SK-N-SH treated with all-trans-retinoic acid at 6 μM for 48 hours (cell line): ENCODE results near the gene THSD4.

Experiments
- ATAC-seq: fragments of 200-7000 bp; cut with Tn5 transposase; 3 replicates; pipeline ENCODE4 v1.9.1; 2020; ENCODE audit warnings: mild to moderate bottlenecking, moderate library complexity
- ARNTL ChIP-seq: fragments of 450-650 bp; formaldehyde crosslinking; IDR thresholded peaks from 2 replicates; pipeline ENCODE4 v1.5.0; 2020; ENCODE audit warnings: low read depth, mild to moderate bottlenecking, moderate library complexity, borderline replicate concordance
- BACH2 ChIP-seq: fragments of 250-450 bp; sonication (Bioruptor Pico); IDR thresholded peaks from 2 replicates; pipeline ENCODE4 v1.9.0; 2021; ENCODE audit warnings: mild to moderate bottlenecking, borderline replicate concordance
- CREB5 ChIP-seq: fragments of 250-450 bp; sonication (Bioruptor Pico); IDR thresholded peaks from 2 replicates; pipeline ENCODE4 v1.5.1; 2020; ENCODE audit warnings: low read depth, mild to moderate bottlenecking, moderate library complexity
- CSDC2 ChIP-seq: fragments of 250-450 bp; sonication (Bioruptor Pico); IDR thresholded peaks from 2 replicates; pipeline ENCODE4 v1.5.0; 2020; ENCODE audit warnings: mild to moderate bottlenecking, moderate library complexity
- CSRNP3 ChIP-seq: fragments of 250-450 bp; sonication (Bioruptor Pico); IDR thresholded peaks from 2 replicates; pipeline ENCODE4 v1.5.1; 2021; ENCODE audit warnings: mild to moderate bottlenecking, moderate library complexity
- ESRRG ChIP-seq: fragments of 250-450 bp; sonication (Bioruptor Pico); IDR thresholded peaks from 2 replicates; pipeline ENCODE4 v1.6.1; 2021; ENCODE audit warnings: mild to moderate bottlenecking
- GLIS3 ChIP-seq: fragments of 250-450 bp; sonication (Bioruptor Pico); IDR thresholded peaks from 2 replicates; pipeline ENCODE4 v1.5.0; 2020; ENCODE audit warnings: mild to moderate bottlenecking, moderate library complexity
- ISL1 ChIP-seq: fragments of 250-450 bp; sonication (Bioruptor Pico); IDR thresholded peaks from 2 replicates; pipeline ENCODE4 v2.1.2; 2022; ENCODE audit warnings: mild to moderate bottlenecking, moderate library complexity
- OSR1 ChIP-seq: fragments of 250-450 bp; sonication (Bioruptor Pico); IDR thresholded peaks from 2 replicates; pipeline ENCODE4 v1.8.0; 2022; ENCODE audit warnings: moderate library complexity, mild to moderate bottlenecking, inconsistent platforms
- PATZ1 ChIP-seq: fragments of 250-450 bp; sonication (Bioruptor Pico); IDR thresholded peaks from 2 replicates; pipeline ENCODE4 v1.8.0; 2020; ENCODE audit warnings: mild to moderate bottlenecking, moderate library complexity, borderline replicate concordance
- POU6F1 ChIP-seq: fragments of 250-450 bp; sonication (Bioruptor Pico); IDR thresholded peaks from 2 replicates; pipeline ENCODE4 v1.8.0; 2021; ENCODE audit warnings: low read depth, mild to moderate bottlenecking, moderate library complexity, borderline replicate concordance
- PPARA ChIP-seq: fragments of 250-450 bp; sonication (Bioruptor Pico); IDR thresholded peaks from 2 replicates; pipeline ENCODE4 v1.5.0; 2020; ENCODE audit warnings: mild to moderate bottlenecking, borderline replicate concordance
- RARB ChIP-seq: fragments of 250-450 bp; sonication (Bioruptor Pico); IDR thresholded peaks from 2 replicates; pipeline ENCODE4 v1.8.0; 2021; ENCODE audit warnings: mild to moderate bottlenecking, moderate library complexity
- SNAI2 ChIP-seq: fragments of 250-450 bp; sonication (Bioruptor Pico); IDR thresholded peaks from 2 replicates; pipeline ENCODE4 v1.5.0; 2020; ENCODE audit warnings: mild to moderate bottlenecking, moderate library complexity
- TCF4 ChIP-seq: fragments of 250-450 bp; sonication (Bioruptor Pico); IDR thresholded peaks from 2 replicates; pipeline ENCODE4 v1.8.0; 2021; ENCODE audit warnings: mild to moderate bottlenecking, moderate library complexity, borderline replicate concordance
- TOX ChIP-seq: fragments of 250-450 bp; sonication (Bioruptor Pico); IDR thresholded peaks from 2 replicates; pipeline ENCODE4 v1.8.0; 2021; ENCODE audit warnings: mild to moderate bottlenecking, moderate library complexity, borderline replicate concordance
- ZC3H10 ChIP-seq: fragments of 250-450 bp; sonication (Bioruptor Pico); IDR thresholded peaks from 2 replicates; pipeline ENCODE4 v1.5.1; 2021; ENCODE audit warnings: mild to moderate bottlenecking, moderate library complexity
- ZFP3 ChIP-seq: fragments of 250-450 bp; sonication (Bioruptor Pico); IDR thresholded peaks from 2 replicates; pipeline ENCODE4 v1.5.0; 2020; ENCODE audit warnings: mild to moderate bottlenecking, moderate library complexity
- ZFP30 ChIP-seq: fragments of 450-650 bp; formaldehyde crosslinking; IDR thresholded peaks from 2 replicates; pipeline ENCODE4 v1.5.0; 2022; ENCODE audit warnings: mild to moderate bottlenecking, moderate library complexity
- ZNF565 ChIP-seq: fragments of 450-650 bp; formaldehyde crosslinking; conservative IDR thresholded peaks from 2 replicates; pipeline ENCODE4 v1.5.0; 2020; ENCODE audit warnings: low read depth, mild to moderate bottlenecking, moderate library complexity
- ZNF70 ChIP-seq: fragments of 450-650 bp; formaldehyde crosslinking; IDR thresholded peaks from 2 replicates; pipeline ENCODE4 v1.5.0; 2020; ENCODE audit warnings: mild to moderate bottlenecking, moderate library complexity
- ZNF8 ChIP-seq: fragments of 450-650 bp; formaldehyde crosslinking; IDR thresholded peaks from 2 replicates; pipeline ENCODE4 v1.5.0; 2020; ENCODE audit warnings: mild to moderate bottlenecking, moderate library complexity

Gene THSD4

GRCh38 chr15:71649894-71650293 lies 534.6 kb downstream of the THSD4 start:
- TF ChIP-seq TOX, result no peak
- TF ChIP-seq CSRNP3 (CRISPR knock-in tag), result no peak
- no peak for TF ChIP-seq CREB5
- no peak for TF ChIP-seq TCF4 (CRISPR knock-in tag)
- TF ChIP-seq ZFP30, result no peak
- TF ChIP-seq CSDC2 (CRISPR knock-in tag), result no peak
- no peak for TF ChIP-seq RARB
- no peak for TF ChIP-seq SNAI2 (CRISPR knock-in tag)
- TF ChIP-seq ISL1 (CRISPR knock-in tag), result no peak
- no peak for TF ChIP-seq ZNF565 (CRISPR knock-in tag)
- TF ChIP-seq POU6F1 (CRISPR knock-in tag), result no peak
- no peak for TF ChIP-seq GLIS3 (CRISPR knock-in tag)
- ATAC-seq, result no peak

- TF ChIP-seq ESRRG (CRISPR knock-in tag) (no peak), ZFP3 (CRISPR knock-in tag) (no peak), ARNTL (no peak), ZNF70 (CRISPR knock-in tag) (no peak), PATZ1 (no peak), ISL1 (CRISPR knock-in tag) (no peak), CSRNP3 (CRISPR knock-in tag) (no peak), BACH2 (CRISPR knock-in tag) (no peak), RARB (no peak), ZNF8 (CRISPR knock-in tag) (no peak), TCF4 (CRISPR knock-in tag) (no peak), OSR1 (CRISPR knock-in tag) (no peak), SNAI2 (CRISPR knock-in tag) (no peak), PPARA (no peak), ZNF565 (CRISPR knock-in tag) (no peak), ZC3H10 (CRISPR knock-in tag) (no peak), ZFP30 (no peak), CSDC2 (CRISPR knock-in tag) (no peak)
- no peak for ATAC-seq
Observed at GRCh38 chr15:71650603-71651002, 535.3 kb downstream of the THSD4 start.

- peak; percentile 79 for ATAC-seq
- TF ChIP-seq ZNF70 (CRISPR knock-in tag) (no peak), ZNF565 (CRISPR knock-in tag) (no peak), CSRNP3 (CRISPR knock-in tag) (no peak), CSDC2 (CRISPR knock-in tag) (no peak), POU6F1 (CRISPR knock-in tag) (no peak), TOX (no peak)
Observed at GRCh38 chr15:71651750-71652186, 536.5 kb downstream of the THSD4 start.
